OCI-LY7 (cell line): ENCODE data around the gene DISC1. TPM values are rescaled to one million over a fixed set of nuclear protein-coding genes. Genes with fewer than 3 reads are reported as not detected.
"Not testable (repeated sequence)": the region's sequence is repeated elsewhere in the genome, so short reads cannot be mapped to it uniquely, and the experiment has no call there.

Source experiments
- BruUV-seq: library from RNA; stranded (reverse); fragments of 400-500 nt; replicated peaks from 2 replicates; lab custom pipeline; 2021; lab: Mats Ljungman, UMichigan
- CTCF ChIA-PET: fragments of 300-600 bp; sonication (Branson Sonifier 250); formaldehyde crosslinking; loops from one replicate; lab custom pipeline; 2022; ENCODE audit warnings: antibody characterized with exemption; ENCODE audit not compliant: unreplicated experiment; lab: Charles Lee
- POLR2A ChIA-PET: fragments of 300-600 bp; sonication (Branson Sonifier 250); formaldehyde crosslinking; loops from one replicate; lab custom pipeline; 2022; ENCODE audit warnings: antibody characterized with exemption; lab: Charles Lee
- DNase-seq: peaks from one replicate; pipeline ENCODE4 v3.0.0-alpha.2; 2015; ENCODE audit warnings: low spot score
- H2AFZ ChIP-seq: fragments of 200-600 bp; sonication (generic), shearing (Covaris generic); 2 replicates; pipeline ENCODE4 v1.6.1; 2014; ENCODE audit warnings: mild to moderate bottlenecking, antibody characterized with exemption, low read length, moderate library complexity
- H3K27ac ChIP-seq: fragments of 200-600 bp; sonication (generic); 2 replicates; pipeline ENCODE4 v1.5.1; 2014; ENCODE audit warnings: mixed run types, low read depth, mild to moderate bottlenecking, moderate library complexity, low read length, inconsistent platforms; ENCODE audit not compliant: poor library complexity, severe bottlenecking
- H3K36me3 ChIP-seq: fragments of 200-600 bp; sonication (generic); 2 replicates; pipeline ENCODE4 v1.6.1; 2014; ENCODE audit warnings: mild to moderate bottlenecking, antibody characterized with exemption, low read length, moderate library complexity, mixed read lengths; ENCODE audit not compliant: insufficient read depth
- H3K4me1 ChIP-seq: fragments of 200-600 bp; sonication (generic); 2 replicates; pipeline ENCODE4 v1.5.1; 2014; ENCODE audit warnings: mild to moderate bottlenecking, low read length; ENCODE audit not compliant: insufficient read depth, poor library complexity, severe bottlenecking
- H3K4me2 ChIP-seq: fragments of 200-600 bp; sonication (generic); 2 replicates; pipeline ENCODE4 v1.6.1; 2014; ENCODE audit warnings: mild to moderate bottlenecking, low read length
- H3K4me3 ChIP-seq: fragments of 200-600 bp; sonication (generic); 2 replicates; pipeline ENCODE4 v1.5.1; 2014; ENCODE audit warnings: mild to moderate bottlenecking, low read depth, low read length; ENCODE audit not compliant: poor library complexity, severe bottlenecking
- H3K79me2 ChIP-seq: fragments of 200-600 bp; sonication (generic); 2 replicates; pipeline ENCODE4 v1.6.1; 2016; ENCODE audit warnings: low read depth, mild to moderate bottlenecking, low read length, moderate library complexity, mixed read lengths; ENCODE audit not compliant: insufficient read depth
- H3K9me2 ChIP-seq: fragments of 200-600 bp; sonication (generic); 2 replicates; pipeline ENCODE4 v1.6.1; 2016; ENCODE audit warnings: mild to moderate bottlenecking, low read length, mixed read lengths; ENCODE audit not compliant: insufficient read depth
- H3K9me3 ChIP-seq: fragments of 200-600 bp; sonication (generic); 2 replicates; pipeline ENCODE4 v1.6.1; 2014; ENCODE audit warnings: mild to moderate bottlenecking, mixed run types, low read length, mixed read lengths
- H4K20me1 ChIP-seq: fragments of 200-600 bp; sonication (generic); 2 replicates; pipeline ENCODE4 v1.6.1; 2014; ENCODE audit warnings: mild to moderate bottlenecking, antibody characterized with exemption, low read length, moderate library complexity, mixed read lengths; ENCODE audit not compliant: insufficient read depth
- CTCF ChIP-seq: fragments of 200-600 bp; sonication (generic); conservative IDR thresholded peaks from 2 replicates; pipeline ENCODE4 v1.5.1; 2014; ENCODE audit warnings: mild to moderate bottlenecking, antibody characterized with exemption, low read length, moderate library complexity, mixed read lengths
- EZH2phosphoT487 ChIP-seq: fragments of 200-600 bp; sonication (generic); IDR thresholded peaks from 2 replicates; pipeline ENCODE4 v1.6.1; 2018; ENCODE audit warnings: low read depth, borderline replicate concordance, mild to moderate bottlenecking, mixed run types, antibody characterized with exemption, low read length, moderate library complexity, mixed read lengths
- intact Hi-C: fragments of 100-400 bp; cut with micrococcal nuclease; formaldehyde crosslinking; loops from one replicate; pipeline ENCODE4 v1.10.0; 2022; ENCODE audit not compliant: unreplicated experiment
- total RNA-seq, 2 experiments: library from RNA; depleted of rRNA in 1 of 2; stranded (reverse); fragments of >200 nt in 1 of 2; shearing (Covaris generic) in 1 of 2; gene quantifications; 2 replicates each; pipeline ENCODE4 v1.2.3, GENCODE V29; 2014 to 2022

DISC1 gene
- total RNA-seq, 2 experiments from 2014 or later = 0.91 TPM; not detected in 1

GRCh38 chr1:231591466-231591865 lies 35.1 kb upstream of the DISC1 start:
- ChIA-PET CTCF (no interaction called here), POLR2A (interaction anchor here (0.7 kb wide), 1 partner anchor 276 kb away, joined by 4 read pairs; no protein-coding TSS in a partner anchor)
- Histone ChIP-seq H3K9me3 (no peaks in the 10 kb centered on the region), H2AFZ (no peak overlapping the region), H3K4me1 (no peaks in the 10 kb centered on the region), H4K20me1 (no peaks in the 10 kb centered on the region), H3K4me2 (no peak overlapping the region), H3K79me2 (no peaks in the 10 kb centered on the region), H3K4me3 (no peak overlapping the region), H3K9me2 (no peaks in the 10 kb centered on the region), H3K27ac (no peak overlapping the region), H3K36me3 (no peaks in the 10 kb centered on the region)
- intact Hi-C loops = loop anchor here (5.0 kb wide), 1 partner anchor 274 kb away; no protein-coding TSS in a partner anchor
- no TSS peak for BruUV-seq
- DNase-seq = no peak
- no peak for TF ChIP-seq CTCF
- TF ChIP-seq EZH2phosphoT487 = no peak

- Histone ChIP-seq H3K79me2 (no peaks in the 10 kb centered on the region), H3K4me2 (no peak overlapping the region), H3K27ac (no peak overlapping the region), H3K36me3 (no peaks in the 10 kb centered on the region), H4K20me1 (no peaks in the 10 kb centered on the region), H2AFZ (no peak overlapping the region), H3K4me1 (no peaks in the 10 kb centered on the region), H3K4me3 (no peak overlapping the region), H3K9me2 (no peaks in the 10 kb centered on the region), H3K9me3 (no peaks in the 10 kb centered on the region)
- ChIA-PET CTCF (no interaction called here), POLR2A (no interaction called here)
- intact Hi-C loops = loop anchor here (5.0 kb wide), 1 partner anchor 276 kb away; no protein-coding TSS in a partner anchor
- no TSS peak for BruUV-seq
- TF ChIP-seq CTCF (no peak), EZH2phosphoT487 (no peak)
- DNase-seq = no peak
Measured at GRCh38 chr1:231592809-231593208, 33.8 kb upstream of the DISC1 start.

- intact Hi-C loops = loop anchor here (5.0 kb wide), 1 partner anchor 276 kb away; no protein-coding TSS in a partner anchor
- H3K4me1 ChIP-seq, BruUV-seq, H3K79me2 ChIP-seq, H3K4me2 ChIP-seq, H3K9me2 ChIP-seq, POLR2A ChIA-PET, H4K20me1 ChIP-seq, H3K27ac ChIP-seq, DNase-seq, H3K36me3 ChIP-seq, H3K4me3 ChIP-seq, H2AFZ ChIP-seq, CTCF ChIA-PET, H3K9me3 ChIP-seq: not testable (repeated sequence)
Measured at GRCh38 chr1:231593264-231593663, 33.3 kb upstream of the DISC1 start.
